Activated CD4-positive, alpha-beta T cell treated with anti-CD3 and anti-CD28 coated beads, Interleukin-10, Interleukin-2, amounts not matched to agents 100 ng/mL and 50 ng/mL, durations not matched to agents 16 hours and 8 hours (primary cell): ENCODE data around the gene MKKS.
"Not testable (repeated sequence)": the region's sequence is repeated elsewhere in the genome, so short reads cannot be mapped to it uniquely, and the experiment has no call there.

ENCODE experiments used
- DNase-seq: peaks from one replicate; pipeline ENCODE4 v3.0.0-alpha.2; 2020

The MKKS gene

GRCh38 chr20:10411673-10412072 lies 22.3 kb downstream of the MKKS start:
- DNase-seq: no peak

GRCh38 chr20:10408108-10408813 lies 25.8 kb downstream of the MKKS start:
- no peak for DNase-seq

- DNase-seq: no peak
Observed at GRCh38 chr20:10404959-10405530, 29.0 kb downstream of the MKKS start.

- DNase-seq: no peak
Observed at GRCh38 chr20:10404023-10404628, 29.9 kb downstream of the MKKS start.

- DNase-seq: peak; percentile 17
Observed at GRCh38 chr20:10402938-10403608, 30.9 kb downstream of the MKKS start.

- no peak for DNase-seq
Observed at GRCh38 chr20:10398834-10399369, 35.1 kb downstream of the MKKS start.

- DNase-seq: not testable (repeated sequence)
Observed at GRCh38 chr20:10394752-10395151, 39.3 kb downstream of the MKKS start.

GRCh38 chr20:10390709-10391108 lies 43.3 kb downstream of the MKKS start:
- peak; percentile 23 for DNase-seq

GRCh38 chr20:10388597-10388996 lies 45.4 kb downstream of the MKKS start:
- no peak for DNase-seq

- no peak for DNase-seq
Observed at GRCh38 chr20:10387686-10388085, 46.3 kb downstream of the MKKS start.

GRCh38 chr20:10385850-10386544 lies 48.0 kb downstream of the MKKS start:
- peak; percentile 4 for DNase-seq

- no peak for DNase-seq
Observed at GRCh38 chr20:10381477-10381876, 52.5 kb downstream of the MKKS start.

GRCh38 chr20:10379761-10380160 lies 54.3 kb downstream of the MKKS start:
- DNase-seq: no peak

GRCh38 chr20:10376270-10377075 lies 57.5 kb downstream of the MKKS start:
- DNase-seq: no peak

GRCh38 chr20:10375191-10375590 lies 58.8 kb downstream of the MKKS start:
- DNase-seq: no peak

- no peak for DNase-seq
Observed at GRCh38 chr20:10374036-10374435, 60.0 kb downstream of the MKKS start.

GRCh38 chr20:10371467-10371866 lies 62.6 kb downstream of the MKKS start:
- DNase-seq: no peak

- DNase-seq: no peak
Observed at GRCh38 chr20:10370091-10370887, 63.7 kb downstream of the MKKS start.

GRCh38 chr20:10369723-10370090 lies 64.3 kb downstream of the MKKS start:
- DNase-seq: no peak

GRCh38 chr20:10368702-10369041 lies 65.3 kb downstream of the MKKS start:
- no peak for DNase-seq

GRCh38 chr20:10367943-10368701 lies 65.9 kb downstream of the MKKS start:
- DNase-seq: no peak
